GM19438 (cell line): ENCODE data around the gene ACTN1.

ENCODE experiments used
- ATAC-seq: cut with Tn5 transposase; IDR thresholded peaks from one replicate; pipeline ENCODE4 v1.9.1; 2021; ENCODE audit warnings: low read depth; ENCODE audit not compliant: unreplicated experiment

Gene ACTN1

GRCh38 chr14:68937471-68938270 is 41.4 kb downstream of the ACTN1 start:
- ATAC-seq, result no peak

GRCh38 chr14:68936980-68937379 is 42.1 kb downstream of the ACTN1 start:
- no peak for ATAC-seq

- no peak for ATAC-seq
These were observed 42.6 kb downstream of the ACTN1 start for GRCh38 chr14:68936476-68936875.

GRCh38 chr14:68935761-68936214 is 43.3 kb downstream of the ACTN1 start:
- ATAC-seq, result no peak

GRCh38 chr14:68934066-68934465 is 45.0 kb downstream of the ACTN1 start:
- ATAC-seq, result no peak

- ATAC-seq, result no peak
These were observed 46.4 kb downstream of the ACTN1 start for GRCh38 chr14:68932686-68933085.

GRCh38 chr14:68932231-68932630 is 46.9 kb downstream of the ACTN1 start:
- ATAC-seq, result no peak

- ATAC-seq, result no peak
These were observed 47.5 kb downstream of the ACTN1 start for GRCh38 chr14:68931474-68932051.

- ATAC-seq, result no peak
These were observed 48.0 kb downstream of the ACTN1 start for GRCh38 chr14:68931063-68931462.

GRCh38 chr14:68929623-68930307 is 49.3 kb downstream of the ACTN1 start:
- no peak for ATAC-seq

GRCh38 chr14:68928770-68929550 is 50.1 kb downstream of the ACTN1 start:
- no peak for ATAC-seq

- ATAC-seq, result no peak
These were observed 51.0 kb downstream of the ACTN1 start for GRCh38 chr14:68927956-68928675.

GRCh38 chr14:68927089-68927488 is 52.0 kb downstream of the ACTN1 start:
- ATAC-seq, result no peak

GRCh38 chr14:68926236-68926635 is 52.9 kb downstream of the ACTN1 start:
- ATAC-seq, result no peak

- ATAC-seq, result no peak
These were observed 53.7 kb downstream of the ACTN1 start for GRCh38 chr14:68925373-68925772.

GRCh38 chr14:68924186-68925158 is 54.6 kb downstream of the ACTN1 start:
- ATAC-seq, result no peak

- ATAC-seq, result no peak
These were observed 56.2 kb downstream of the ACTN1 start for GRCh38 chr14:68922886-68923285.

- no peak for ATAC-seq
These were observed 56.9 kb downstream of the ACTN1 start for GRCh38 chr14:68922201-68922621.

GRCh38 chr14:68921666-68922065 is 57.4 kb downstream of the ACTN1 start:
- ATAC-seq, result no peak
